T-helper 2 cell (primary cell): ENCODE data around the gene KRCC1.

ENCODE experiments used
- DNase-seq, 5 experiments: peaks; one replicate each; pipeline versions ENCODE4 v3.0.0 to v3.0.0-alpha.2; 2012 to 2022
- total RNA-seq, 2 donors: gene quantifications; one replicate each; lab custom pipeline; 2026; lab: John Stamatoyannopoulos, UW

The KRCC1 gene
- total RNA-seq: 5.9 to 27.0 reads per million in 2 donors

DNA sequence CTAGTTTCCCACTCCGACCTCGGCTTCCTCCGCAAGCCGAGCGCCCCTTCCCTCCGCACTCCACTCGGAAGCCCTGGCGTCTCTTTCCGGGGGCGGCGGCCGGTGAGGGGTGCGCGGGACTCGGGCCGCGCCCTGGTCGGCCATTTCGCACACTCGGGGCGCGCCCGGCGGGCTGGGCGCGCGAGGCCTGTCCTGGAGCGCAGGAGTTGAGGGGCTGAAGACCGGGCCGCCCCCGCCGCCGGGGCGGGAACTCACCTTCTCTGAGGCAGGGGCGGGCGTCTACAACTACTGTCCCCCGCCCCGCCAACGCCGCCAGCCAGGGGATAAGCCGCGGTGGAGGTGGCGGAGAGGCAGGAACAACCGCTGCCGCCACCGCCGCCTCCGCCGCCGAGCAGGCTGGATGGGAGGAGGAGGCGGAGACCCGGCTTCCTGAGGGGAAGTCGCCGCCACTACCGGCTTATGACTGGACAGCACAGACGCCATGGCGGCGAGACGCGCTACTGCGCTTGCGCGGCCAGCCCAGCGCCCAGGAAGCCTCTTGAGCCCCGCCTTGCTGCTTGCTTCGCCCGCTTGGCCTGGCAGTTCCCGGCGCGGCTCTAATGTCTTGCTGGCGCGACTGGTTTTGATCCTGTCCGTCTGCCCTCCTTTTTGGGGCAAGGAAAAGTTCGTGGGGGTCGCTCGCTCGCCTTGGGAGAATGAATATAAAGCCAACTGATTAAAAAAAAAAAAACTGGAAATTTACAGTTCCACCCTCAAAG lies at the start of gene KRCC1:
TSS of gene KRCC1 (minus strand) at position 413 of the 758 bp plus-strand sequence. CDS start 27,220 bp downstream, outside the sequence.
- peak; percentile 91 to 97 (median 93) for DNase-seq

DNA sequence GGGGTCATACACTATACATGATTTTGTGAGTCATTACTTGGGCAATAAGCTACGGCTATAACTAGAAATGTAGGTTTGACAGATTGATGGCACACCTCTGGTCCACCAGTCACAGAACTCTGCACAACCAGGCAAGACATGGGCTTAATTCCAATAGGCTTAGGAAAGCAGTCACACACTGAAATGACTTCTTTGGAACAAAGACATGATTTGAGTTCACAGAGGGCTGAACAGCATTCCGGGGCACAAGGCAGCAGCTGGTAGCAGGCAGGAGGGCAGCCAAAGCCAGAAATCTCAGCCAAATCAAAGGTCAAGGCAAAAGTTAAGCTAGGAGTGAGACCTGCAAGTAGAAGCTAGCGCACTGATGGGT lies 44.9 kb upstream of the KRCC1 start:
- no peak for DNase-seq

DNA sequence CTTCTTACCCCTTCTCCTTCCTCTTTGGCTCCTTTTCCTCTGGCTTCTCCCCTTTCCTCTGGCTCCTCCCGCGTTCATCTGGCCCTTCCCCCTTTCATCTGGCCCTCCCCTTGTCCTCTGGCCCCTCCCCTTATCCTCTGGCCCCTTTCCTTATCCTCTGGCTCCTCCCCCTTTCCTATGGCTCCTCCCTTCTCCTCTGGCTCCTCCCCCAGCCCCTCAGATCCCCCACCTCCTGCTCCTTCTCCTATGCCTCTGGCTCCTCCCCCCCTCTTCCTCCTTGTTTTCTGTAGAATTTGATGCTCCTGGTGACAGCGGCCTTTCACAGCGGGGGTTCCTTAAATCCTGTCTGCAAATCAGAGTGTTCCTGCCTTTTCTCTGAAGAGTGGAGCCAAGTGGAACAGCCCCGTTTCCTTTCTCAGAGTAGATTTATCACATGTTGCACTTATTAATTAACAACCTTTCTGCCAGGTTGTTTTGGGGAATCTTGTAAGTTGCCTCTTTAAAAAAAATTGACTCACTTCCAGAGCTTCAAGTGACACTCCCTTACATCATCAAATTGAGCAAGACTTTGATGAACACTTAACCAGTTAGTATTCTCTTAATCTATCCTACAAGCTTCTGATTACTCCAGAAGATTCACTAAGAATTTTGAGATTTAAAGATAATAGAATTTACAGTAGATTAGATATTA lies 44.4 kb upstream of the KRCC1 start:
- no peak for DNase-seq

DNA sequence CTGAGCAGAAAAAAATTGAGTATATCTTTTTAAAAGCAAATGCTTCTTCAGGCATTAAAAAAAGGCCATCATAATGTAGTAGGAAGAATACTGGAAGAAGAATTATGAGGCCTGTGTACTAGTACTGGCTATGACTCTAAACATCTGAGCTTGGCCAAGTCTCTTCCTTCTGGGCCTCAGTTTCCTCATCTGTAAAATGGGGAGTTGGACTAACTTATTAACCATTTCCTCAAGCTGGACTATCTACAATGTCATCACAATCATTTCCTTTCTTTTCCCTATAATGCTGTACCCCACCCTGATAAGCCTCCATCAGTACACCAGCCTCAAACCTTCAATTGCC lies 42.9 kb upstream of the KRCC1 start:
- DNase-seq: no peak

DNA sequence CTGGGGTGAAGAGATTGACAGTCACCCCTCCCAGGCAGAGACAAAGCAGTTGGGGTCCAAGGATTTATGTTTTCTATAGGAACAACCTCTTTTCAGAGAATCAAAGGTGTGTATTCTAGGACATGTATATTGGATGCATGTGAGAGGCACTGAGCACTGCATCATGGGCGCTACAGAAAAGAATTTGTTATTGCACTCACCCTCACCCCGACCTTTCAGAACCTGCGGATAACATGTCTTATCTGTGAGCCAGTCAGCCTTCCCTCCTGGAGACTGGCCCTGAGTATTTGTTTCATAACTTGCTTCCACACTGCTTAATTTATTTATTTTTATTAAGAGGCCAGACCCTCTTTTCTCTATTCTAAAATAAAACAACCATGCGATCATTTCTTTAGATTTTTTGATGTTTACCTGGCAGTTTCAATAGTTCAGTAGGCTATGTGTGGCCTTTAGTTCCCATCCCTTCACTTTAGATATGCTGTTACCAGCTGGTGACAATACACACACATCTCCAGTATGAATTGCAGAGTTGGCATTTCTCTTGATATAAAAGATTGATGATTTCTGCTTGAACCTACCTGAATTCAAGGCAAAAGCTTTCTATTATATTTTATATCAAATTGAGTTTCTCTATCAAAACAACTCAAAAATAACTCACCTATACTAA lies 42.4 kb upstream of the KRCC1 start:
- no peak for DNase-seq

DNA sequence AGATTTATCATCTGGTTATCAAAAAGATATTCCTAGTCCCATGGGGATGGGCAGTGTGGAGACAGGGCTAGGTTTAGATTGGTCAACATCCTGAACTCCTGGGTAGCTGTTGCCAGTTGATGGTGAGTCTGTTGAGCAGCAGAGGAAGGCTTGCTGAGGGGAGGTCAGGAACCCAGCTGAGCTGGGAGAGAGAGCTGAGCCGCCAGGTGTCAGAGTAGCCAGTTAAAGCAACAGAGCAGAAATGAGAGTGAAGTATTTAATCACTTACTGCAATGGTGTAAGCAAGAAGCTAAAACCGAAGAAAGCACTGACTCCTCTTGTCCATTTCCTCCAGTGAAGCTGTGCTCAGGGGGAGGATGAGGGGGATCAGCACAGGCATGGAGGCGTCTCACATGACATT lies 41.6 kb upstream of the KRCC1 start:
- no peak for DNase-seq

DNA sequence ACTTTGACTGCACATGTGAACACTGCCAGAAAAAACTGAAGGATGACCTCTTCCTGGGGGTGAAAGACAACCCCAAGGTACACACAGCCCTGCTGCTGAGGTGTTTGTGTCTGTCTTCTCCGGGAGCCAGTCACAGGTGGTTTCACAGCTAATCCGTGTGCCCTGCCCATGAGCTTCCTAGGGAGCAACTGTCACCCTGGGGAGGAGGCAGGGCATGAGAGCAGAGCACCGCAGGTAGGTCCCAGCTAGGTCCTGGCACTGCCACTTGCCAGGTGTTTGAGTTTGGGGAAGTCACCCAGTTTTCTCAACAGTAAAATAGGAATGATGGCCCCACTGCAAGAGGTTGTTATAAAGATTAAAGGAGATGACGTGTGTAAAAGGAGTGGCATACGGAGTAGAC lies 41.1 kb upstream of the KRCC1 start:
- no peak for DNase-seq

DNA sequence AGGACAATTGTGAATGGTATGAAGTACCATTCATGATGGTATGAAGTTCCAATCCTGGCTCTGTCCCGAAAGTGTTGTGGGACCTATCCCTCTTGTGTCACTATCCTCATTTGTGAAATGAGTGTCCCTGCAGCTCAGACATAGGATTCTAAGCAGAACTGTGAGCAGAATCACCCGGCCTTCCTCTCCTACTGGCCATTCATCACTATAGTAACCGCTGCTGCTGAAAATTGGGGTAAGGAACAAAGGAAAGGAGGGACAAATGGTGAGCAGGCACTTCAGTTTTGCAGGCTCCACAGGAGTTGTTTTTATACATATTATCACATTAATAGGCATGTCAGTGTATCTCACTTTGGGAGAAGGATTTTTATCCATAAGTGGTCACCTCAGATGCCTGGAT lies 39.4 kb upstream of the KRCC1 start:
- DNase-seq: no peak

DNA sequence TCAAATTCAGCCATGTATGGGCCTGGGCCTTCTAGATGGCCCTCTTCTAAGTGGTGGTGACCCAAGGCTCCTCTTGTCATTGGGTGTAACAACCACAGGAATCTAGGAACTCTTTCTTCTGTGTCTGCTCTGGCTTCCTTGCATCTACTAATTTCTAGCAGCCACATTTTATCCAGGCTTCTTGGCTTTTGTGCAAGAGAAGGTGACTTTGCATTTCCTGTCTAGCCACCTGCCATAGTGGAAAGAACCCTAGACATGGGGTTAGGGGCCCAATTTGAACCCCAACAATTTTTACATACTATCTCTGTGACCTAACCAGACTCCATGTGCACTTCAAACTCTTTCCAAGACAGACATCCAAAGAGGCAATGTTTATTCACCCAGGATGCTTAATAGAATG lies 37.2 kb upstream of the KRCC1 start:
- no peak for DNase-seq

DNA sequence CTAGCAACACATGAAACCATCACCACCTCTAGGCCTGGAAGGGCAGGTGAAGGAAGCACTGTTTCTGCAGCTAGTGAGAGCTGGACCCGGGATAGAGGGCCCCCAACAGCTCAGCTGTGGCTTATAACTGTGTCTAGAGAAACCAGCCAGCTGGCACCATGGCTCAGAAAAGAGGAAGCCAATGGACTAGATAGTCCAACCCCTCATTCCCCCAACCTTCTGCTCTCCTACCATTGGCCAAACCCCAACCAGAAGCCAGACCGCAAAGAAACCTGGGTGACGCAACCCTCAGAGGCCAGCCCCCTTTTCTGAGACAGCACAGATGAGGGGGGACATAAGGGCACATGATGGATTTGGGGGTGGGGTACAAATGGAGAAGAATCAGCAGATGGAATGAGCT lies 36.4 kb upstream of the KRCC1 start:
- DNase-seq: no peak

DNA sequence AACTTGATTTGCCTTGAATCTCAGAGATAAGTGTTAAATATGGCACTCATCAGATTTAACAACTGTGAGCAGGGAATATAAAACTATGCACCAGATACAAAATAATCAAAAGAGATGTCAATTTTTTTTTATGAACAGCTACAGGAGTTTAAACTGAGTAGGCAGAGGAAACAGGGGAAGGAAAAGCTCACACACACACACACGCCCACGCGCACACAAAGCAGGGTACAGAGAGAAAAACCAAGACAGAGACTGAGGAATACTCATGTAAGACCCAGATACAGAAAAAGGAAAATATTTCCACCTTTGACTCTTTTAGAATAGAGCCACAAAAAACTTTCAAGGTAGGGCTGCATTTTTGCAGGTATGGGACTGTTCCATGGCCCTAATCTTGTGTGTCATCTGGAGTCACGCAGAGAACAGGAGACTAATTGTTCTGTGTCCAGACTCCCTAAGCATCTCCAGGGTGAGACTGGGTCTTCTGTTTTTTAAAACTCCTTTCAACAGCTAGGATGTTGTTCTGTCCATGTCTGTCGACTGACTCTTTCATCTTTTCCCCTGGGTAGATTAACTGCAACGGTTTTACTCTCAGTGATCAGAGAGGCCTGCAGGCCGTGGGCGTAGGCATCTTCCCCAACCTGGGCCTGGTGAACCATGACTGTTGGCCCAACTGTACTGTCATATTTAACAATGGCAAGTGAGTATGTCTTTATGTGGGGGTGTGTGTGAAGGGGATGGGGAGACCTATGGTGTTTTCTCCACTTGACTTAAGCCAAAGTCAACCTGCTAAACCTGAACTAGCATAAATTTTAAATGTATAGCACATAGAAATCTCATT lies 35.1 kb upstream of the KRCC1 start:
- no peak for DNase-seq

DNA sequence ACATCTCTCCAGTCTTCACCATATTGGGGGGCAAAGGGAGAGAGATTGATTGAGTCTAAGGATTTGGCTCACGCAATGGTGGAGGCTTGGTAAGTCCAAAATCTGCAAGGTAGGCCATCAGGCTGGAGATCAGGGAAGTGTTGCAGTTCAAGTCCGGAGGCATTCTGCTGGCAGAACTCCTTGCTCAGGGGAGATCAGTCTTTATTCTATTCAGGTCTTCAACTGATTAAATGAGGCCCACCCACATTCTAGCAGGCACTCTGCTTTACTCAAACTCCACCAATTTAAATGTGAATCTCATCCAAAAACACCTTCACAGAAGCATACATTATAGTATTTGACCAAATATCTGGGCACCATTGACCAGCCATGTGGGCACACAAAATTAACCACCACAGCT lies 33.4 kb upstream of the KRCC1 start:
- no peak for DNase-seq

DNA sequence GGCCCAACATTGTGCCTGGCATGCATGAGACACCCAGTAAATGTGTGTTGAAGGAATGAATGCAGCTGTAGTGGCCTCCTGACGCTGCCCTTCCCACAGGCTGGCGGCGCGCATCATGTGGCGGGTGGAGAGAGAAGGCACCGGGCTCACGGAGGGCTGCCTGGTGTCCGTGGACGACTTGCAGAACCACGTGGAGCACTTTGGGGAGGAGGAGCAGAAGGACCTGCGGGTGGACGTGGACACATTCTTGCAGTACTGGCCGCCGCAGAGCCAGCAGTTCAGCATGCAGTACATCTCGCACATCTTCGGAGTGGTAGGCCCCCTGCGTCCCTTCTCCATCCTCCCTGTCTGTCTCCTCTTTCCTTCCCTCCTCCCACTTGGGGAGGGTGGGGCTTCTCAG lies 32.2 kb upstream of the KRCC1 start:
- DNase-seq: no peak

DNA sequence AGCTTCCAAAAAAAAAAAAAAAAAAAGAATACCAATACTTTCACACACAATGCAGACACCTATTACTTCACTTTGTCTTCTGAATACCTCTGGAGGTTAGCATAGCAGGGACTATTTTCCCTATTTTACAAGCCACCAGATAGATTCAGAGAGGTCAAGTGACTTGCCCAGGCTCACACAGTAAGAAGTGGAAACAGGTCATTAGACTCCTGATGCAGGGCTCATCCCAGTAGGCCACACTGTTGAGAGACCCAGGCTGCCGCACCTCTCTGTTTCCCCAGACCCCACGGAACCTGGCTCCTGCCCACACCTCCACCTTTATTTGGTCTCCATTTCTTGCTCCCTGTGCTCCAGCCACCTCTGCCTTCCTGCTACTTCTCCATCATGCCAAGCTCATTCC lies 31.5 kb upstream of the KRCC1 start:
- DNase-seq: no peak

DNA sequence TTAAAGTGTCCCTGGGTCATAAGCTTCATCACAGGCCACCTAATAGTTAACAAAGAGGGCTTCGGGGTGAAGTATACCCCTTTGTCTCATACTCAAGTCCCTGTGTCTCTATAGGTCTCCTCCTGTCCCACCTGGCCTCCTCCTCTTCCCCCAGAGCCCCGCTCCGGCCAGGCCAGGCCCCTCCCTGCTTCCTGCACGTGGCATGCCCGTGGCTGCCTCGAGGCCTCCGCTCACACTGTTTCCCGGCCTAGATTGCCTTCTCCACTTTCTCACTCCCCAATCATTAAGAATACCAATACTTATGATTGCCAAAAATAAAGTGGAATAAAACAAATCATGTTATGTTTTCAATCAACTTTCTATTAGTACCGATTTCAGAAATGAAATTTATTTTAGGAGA lies 30.8 kb upstream of the KRCC1 start:
- no peak for DNase-seq

DNA sequence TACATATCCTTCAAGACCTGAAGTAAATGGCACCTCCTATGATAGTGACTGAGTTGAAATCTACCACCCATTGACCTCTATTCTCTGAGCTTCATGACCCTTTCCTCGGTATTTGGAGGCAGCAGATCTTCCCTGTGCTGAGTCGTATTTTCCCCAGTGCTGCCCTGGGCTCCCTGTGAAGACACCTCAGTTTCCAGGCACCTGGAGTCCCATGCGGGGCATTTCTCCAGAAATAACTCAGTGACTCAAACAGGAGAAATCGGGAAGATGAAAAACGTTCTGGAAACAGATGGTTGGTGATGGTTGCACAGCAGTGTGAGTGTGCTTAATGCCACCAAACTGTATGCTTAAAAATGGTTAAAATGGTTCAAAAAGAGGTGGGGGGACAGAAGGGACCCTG lies 30.0 kb upstream of the KRCC1 start:
- no peak for DNase-seq

DNA sequence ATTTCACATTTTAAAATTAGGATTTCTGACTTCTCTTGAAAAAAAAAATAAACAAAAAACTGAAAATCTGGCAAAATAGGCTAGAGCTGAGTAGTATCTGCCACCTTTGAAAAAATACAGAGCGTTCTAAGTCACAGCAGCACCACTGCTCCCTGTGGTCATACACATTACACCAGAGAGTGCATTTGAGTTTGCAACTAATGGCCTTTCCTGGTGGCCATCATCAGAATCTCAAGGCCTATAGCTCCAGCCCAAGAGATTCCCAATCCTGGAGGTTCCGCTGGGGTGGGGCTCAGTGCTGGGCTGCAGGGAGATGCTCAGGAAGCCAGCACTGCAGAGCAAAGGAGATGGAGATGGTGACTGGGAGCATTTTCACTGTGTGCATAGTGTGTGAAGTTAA lies 29.5 kb upstream of the KRCC1 start:
- no peak for DNase-seq

DNA sequence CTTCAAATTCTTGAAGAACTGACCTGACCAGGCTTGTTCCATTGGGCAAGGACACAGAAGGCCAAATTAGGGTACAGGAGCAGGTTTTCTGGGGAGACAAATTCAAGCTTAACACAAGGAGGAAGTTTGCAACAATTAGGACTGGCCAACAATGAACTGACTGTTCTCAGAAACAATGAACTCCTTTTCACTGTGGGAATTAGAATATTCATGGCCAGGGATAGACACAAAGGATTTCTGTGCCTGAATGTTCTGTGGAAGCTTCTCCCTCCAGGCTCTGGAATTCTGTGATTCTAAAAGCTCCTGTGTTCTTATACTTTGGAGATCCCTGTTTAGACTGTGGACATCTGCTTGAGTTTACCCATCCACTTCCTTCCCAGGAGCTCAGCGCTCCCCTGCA lies 27.2 kb upstream of the KRCC1 start:
- DNase-seq: no peak

DNA sequence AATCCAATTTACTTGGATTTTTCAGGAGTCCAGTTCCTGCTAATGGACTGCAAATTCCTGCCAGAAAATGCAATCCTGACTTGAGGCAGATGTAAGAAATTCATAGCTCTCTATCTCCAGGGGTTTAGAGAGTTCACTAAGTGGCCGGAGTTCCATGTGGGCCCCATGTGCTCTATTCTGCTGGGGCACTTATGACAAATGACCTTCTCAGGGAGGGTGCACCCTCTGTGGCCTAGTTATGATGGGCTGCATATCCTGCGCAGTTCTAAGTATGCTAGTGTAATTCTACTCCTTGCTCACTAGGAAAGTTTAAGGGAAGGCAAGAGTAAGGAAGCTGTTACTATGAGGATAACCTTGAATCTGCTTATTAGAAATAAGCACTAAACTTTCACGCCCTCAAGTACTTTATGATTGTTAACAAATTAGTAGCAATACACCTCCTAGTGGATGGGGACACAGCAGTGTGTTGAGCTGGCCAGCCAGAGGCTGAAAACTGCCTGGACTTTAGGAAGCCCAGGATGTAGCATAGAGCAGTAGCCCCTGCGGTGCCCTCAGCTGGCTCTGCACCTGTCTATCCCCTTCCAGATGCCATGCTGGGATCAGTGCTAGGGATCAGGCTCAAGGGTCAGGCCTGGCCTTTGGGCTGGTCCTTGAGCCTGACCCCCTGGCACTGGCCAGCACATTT lies 26.5 kb upstream of the KRCC1 start:
- DNase-seq: no peak

DNA sequence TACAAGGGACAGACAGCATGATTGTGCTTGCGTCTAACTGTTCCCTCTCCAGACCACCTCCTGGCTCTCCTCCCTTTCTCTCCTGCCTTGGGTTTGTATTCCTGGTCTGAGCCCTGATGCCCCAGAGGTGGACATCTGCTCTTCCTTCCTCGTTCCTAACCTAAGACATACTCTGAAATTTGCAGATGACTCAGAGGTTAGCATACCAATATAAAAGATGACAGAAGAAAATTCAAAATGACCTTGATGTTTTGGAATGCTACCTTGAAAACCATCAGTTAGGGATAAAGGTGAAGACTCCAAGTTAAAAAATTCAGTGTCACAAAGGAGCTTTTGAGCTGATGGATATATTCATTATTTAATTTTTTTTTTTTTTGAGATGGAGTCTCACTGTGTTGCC lies 25.0 kb upstream of the KRCC1 start:
- no peak for DNase-seq

DNA sequence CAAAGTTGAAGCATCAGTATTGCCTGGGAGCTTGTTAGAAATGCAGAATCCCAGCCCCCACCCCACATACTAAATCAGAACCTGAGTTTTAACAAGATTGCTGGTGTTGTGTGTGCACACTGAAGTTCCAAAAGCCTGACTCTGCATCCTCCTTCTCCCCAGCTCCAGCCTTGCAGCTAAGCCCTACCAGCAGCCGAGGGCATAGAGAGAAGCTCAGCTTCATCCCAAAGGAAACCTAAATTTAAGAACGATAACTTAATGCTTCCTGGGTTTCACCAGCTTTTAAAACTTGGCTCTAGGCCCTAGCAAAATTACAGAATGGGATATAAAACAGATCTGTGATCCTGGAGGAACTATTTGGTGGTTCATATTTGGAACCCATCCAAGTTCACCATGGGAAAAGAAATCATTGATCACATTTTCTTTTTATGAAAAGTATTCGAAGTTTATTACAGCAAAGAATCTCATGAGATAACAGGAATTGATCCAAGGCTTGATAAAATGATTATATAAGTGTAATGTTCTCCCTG lies 23.1 kb upstream of the KRCC1 start:
- DNase-seq: no peak

DNA sequence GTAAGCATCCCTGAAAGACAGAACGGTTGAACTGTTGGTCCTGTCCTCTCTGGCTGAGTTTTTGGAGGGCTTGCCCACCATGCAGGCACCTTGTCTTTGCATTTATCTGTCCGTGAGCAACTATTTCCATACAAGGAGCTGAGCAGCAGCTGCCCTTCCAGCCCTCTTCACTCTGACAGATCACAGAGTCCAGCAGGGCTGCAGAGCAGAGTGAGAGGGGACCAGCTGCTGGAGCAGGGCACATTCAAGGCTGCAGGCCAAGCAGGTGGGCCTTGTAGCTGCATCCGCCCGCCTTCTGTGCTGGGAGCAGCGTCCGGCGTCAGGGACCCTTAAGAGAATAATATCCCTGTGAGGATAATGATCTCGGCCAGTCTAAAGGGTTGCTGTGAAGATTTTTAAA lies 21.5 kb upstream of the KRCC1 start:
- no peak for DNase-seq
